GM18520 (cell line): Measurements from ENCODE around the gene MYO3B.

Experiments
- ATAC-seq: cut with Tn5 transposase; IDR thresholded peaks from one replicate; pipeline ENCODE4 v1.9.1; 2021; ENCODE audit not compliant: unreplicated experiment

The MYO3B gene

DNA sequence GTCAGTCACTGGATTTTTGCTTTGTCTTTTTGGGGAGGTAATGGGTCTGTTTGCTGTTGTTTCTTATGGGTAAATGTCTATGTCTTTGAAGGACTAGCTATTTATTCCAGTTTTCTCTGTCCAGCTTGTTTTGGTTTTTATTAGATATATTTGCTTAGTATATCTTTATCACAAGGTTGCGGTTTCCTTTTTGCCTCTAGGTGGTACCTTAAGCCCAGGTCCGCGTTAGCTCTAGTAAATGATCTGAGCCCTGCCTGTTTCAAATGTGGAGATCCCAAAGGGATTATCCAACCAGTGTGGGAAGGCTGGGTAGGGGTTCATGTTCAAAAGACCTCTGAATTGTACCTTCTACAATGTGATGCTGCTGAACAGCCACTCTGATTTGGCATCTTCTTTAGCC lies 114.5 kb downstream of the MYO3B start:
- no peak for ATAC-seq

DNA sequence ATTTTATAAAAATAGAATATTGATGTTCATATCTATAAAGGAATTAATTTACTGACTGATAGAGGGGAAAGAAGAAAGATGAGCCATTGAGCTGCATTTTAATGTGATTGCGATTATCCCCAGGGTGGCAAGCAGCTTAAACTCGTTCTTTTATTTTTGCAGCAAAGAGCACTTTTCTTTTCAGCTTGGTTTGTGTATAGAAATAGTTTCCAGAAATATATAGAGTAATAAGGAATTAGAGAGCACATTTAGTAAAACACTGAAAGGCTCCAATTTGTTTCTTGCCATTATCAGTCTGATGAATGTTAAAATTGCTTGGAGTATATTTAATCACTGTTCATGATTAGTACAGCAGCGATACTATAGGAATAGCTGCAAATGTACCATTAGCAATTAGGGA lies 119.5 kb downstream of the MYO3B start:
- ATAC-seq: no peak

DNA sequence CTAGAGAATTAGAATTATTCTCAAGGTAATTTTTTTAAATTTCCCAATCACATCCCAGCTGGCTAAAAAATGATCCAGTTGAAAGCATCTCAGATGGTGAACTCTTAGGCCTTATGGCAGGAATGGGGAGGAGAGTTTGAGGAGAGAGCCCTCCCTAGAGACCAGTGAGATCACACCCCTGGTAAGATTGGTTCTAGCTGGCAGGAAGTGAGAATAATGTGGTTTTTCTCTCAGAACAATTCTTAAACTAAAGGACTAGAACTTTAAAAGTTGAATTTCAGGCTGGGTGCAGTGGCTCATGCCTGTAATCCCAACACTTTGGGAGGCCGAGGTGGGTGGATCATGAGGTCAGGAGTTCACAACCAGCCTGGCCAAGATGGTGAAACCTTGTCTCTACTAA lies 120.2 kb downstream of the MYO3B start:
- peak; percentile 50 for ATAC-seq

DNA sequence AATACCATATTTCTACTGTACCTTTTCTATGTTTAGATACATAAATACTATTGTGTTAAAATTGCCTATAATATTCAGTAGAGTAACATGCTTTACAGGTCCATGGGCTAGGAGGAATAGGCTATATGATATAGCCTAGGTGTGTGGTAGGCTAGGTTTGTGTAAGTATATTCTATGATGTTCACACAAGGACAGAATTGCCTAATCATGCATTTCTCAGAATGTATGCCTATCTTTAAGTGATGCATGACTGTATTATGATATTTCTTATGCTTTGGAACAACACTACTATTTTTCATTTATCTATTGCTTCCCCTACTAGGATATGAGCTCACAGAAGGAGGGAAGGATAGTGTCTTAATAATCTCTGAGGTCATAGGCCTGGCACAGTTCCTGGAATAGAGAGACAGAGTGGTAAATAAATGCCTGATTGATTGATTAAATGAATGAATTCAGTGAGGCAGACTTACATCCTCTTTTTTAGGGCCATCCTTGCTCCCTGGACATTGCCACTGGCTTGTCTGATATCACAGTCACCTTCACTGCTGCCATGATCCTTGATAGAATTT lies 121.0 kb downstream of the MYO3B start:
- ATAC-seq: no peak

DNA sequence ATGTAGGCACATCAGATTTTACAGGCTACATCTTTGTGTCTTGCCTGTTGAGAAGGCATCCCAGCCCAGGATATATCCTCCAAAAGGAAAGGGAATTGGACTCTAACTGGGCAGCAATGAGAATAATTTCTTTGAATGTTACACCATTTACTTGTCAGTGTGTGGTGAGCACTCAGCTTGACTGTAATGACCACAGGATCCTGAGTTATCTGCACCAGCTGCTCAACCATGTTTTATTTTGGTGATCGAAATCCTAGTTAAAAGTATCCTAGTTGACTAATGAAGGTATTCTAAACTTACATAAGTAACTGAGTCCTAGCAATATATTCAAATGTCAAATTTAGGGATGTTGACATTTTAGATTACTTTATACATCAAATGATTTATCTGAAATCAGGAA lies 123.0 kb downstream of the MYO3B start:
- no peak for ATAC-seq

DNA sequence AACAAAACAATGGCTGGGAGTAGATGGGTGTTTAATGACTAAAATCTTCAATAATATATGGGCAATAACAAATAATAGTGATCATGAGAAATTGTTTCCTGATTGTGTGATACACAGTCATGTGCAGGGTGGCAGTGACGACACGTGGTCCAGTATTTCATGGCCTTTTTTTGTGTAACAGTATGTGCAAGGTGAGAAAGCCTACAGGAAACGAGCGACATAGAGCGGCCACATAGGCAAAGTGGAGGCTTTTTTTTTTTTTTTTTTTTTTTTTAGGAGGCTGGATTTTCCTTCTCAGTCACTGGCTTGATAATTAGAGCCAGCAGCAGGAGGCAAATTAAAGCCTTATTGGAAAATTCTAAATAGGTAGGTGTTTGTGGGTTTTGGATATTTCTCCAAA lies 123.7 kb downstream of the MYO3B start:
- ATAC-seq: no peak

DNA sequence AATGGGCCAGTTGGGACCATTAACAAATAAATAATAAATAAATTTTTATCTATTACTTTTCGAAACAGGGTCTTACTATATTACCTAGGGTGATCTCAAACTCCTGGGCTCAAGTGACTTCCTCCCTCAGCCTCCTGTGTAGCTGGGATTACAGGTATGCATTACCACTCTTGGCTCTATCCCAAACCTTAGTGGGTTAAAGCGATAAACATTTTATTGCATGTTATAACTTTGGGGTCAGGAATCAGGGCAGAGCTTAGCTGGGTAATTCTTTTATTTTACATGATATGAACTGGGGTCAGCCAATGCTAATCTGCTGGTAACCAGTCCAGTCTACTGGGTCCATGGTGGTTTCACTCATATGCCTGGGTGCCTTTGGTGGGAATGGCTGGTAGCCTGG lies 127.8 kb downstream of the MYO3B start:
- no peak for ATAC-seq

DNA sequence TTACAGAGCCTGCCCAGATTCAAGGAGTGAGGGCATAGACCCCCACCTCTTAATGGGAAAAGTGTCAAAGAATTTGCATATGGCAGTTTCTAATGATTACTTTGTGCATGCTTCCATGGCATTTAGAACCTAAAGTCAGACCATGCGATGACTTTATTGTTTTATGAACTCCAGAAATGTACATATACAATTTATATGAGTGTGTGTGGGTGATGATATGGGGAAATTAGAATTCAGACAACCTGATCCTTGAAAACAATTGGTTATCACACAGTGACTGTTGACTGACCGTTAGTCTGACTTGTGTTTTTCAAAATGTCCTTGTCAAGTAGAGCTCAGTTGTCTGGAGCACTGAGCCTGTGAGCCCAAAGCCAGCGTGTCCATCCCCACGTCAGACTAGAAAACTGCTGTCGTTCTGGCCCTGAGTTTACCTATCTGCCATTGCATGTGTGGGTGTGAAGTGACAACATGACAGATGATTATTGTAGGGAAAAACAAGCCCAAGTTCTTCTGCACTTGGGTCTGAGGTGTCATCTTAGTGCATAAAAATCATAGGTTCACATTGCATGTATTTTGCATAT lies 128.4 kb downstream of the MYO3B start:
- no peak for ATAC-seq

DNA sequence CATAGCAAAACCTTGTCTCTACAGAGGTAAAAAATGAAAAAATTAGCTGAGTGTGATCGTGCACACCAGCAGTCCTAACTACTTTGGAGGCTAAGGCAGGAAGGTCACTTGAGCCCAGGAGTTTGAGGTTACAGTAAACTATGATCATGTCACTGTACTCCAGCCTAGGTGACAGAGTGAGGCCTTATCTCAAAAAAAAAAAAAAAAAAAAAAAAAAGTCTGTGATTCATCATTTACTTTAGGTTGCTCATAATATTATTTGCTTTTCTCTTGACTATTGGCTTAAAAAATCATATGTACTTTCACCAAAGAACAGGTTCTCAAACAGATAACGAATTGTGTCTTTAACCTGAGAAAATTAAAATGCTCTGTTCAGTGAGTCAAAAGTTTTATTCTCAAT lies 129.1 kb downstream of the MYO3B start:
- no peak for ATAC-seq

DNA sequence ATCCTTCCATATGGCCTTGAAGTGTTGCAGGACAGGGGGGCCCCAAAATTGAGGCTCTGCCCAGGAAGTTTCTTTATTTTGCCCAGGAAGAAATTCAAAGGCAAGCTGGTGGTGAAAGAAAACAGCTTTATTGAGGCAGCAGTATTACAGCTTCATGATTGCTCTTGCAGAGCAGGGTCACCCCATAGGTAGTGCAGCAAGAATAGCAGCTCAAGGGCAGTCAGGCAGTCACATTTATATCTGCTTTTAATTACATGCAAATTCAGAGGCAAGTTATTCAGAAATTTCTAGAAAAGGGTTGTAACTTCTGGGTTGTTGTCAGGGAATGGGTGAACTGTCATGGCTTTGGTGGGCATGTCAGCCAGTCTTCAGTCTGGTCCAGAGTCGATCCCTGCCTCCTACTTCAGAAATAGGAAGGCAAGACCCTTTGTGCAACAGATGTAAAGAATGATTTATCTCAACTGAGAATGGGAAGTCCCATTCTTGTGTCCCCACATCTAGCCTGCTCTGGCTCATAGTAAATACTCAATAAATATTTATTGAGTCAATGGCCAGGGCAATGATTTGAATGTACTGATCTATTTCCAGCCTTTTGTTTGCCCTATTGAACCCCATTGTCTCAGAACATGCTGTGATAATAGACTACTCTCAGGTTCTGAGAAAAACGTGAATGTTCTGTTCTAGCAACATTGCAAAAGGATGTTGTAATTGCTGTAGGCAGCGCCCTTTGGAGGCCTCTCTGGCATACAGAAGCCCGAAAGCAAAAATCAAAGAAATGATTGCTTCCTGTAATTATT lies 129.8 kb downstream of the MYO3B start:
- no peak for ATAC-seq

DNA sequence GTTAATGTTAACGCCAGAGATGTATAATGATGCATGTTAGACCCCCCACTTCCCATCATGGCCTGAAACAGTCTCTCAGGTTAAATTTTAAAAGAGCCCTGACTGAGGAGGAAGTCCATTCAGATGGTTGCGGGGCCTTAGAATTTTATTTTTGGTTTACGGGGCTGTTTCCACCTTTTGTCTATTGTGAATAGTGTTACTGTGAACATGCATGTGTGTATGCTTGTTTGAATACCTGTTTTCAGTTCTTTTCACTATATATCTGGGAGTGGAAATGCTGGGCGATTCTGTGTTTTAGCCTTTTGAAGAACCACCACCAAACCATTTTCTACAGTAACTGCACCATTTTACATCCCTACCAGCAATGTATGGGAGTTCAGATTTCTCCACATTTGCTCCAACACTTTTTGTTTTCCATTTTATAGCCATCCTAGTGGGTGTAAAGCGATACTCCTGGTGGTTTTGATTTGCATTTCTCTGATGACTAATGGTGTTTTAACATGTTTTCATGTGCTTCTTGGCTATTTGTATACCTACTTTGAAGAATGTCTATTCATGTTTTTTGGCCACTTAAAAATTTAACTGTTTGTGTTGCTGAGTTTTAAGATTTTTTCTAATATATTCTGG lies 133.0 kb downstream of the MYO3B start:
- peak; percentile 53 for ATAC-seq

DNA sequence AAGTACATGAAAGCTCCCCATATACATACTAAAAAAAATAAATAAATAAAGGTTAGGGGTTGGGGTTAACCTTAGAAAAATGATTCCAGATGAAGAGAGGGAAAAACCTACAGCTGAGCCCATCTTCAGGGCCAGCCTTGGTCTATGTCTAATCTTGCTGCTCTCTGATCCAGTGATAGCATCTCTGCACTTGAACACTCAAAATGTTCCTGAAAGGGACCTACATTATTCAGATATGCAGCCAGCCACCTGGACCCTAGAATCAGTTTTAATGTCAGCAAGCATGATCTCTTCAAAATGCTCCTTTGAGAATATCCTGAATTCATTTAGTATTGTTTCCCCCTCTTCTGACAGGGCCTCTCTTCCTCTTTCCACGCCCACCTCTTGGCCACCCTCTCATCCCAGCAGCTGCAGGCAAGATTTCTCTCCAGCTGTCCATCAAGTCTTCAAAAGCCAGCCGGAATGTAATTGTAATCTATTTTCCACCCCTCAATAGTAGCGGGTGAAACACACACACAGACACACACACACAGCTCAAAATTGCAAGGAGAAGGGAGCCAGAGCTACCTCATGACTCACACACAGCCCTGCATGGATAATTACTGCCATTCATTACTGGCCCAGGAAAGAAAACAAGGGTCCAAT lies 135.5 kb downstream of the MYO3B start:
- no peak for ATAC-seq

DNA sequence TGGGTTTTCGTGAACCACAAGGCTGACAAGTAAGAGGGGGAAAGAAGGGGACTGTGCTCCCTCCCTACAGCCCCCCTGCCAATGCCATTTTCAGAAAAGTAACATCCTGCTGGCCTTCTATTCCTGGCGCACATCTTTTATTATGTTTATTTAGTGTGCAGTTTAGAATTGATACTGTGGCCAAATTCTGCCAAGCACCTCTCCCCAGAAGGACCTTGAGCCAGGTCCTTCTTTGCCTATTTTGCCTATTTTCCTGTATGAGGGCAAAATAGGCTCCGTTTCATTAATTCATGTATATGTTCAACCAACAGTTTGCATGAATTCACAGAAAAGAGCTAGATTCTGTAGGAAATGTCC lies 136.0 kb downstream of the MYO3B start:
- ATAC-seq: no peak

DNA sequence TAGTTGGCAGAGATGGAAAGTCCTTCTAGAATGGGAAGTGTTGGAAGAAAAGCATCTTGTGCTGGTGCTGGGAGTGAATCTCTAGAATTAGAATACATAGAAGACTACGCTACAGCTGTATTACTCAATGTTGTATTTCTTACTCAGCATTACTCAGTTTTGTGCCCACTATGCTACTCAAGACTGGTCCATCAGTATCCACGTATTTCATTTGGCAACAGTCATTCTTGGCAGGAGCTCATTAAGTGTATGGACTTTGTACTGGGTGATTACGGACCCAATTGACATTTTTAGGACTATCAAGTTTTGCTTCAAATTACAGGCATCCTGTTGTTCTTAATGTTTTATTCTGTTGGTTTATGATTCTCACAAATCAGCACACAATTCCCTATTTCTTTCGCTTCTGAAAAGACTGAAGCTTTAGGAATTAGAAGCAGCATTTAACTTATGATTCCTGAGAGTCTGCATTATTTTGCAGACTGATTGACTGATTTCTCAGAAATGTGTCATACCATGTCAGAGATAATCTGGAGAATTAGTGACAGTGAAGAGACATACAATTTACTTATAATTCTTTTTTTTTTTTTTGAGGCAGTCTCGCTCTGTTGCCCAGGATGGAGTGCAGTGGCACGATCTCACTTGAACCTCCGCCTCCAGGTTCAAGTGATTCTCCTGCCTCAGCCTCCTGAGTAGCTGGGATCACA lies 136.9 kb downstream of the MYO3B start:
- ATAC-seq: no peak

DNA sequence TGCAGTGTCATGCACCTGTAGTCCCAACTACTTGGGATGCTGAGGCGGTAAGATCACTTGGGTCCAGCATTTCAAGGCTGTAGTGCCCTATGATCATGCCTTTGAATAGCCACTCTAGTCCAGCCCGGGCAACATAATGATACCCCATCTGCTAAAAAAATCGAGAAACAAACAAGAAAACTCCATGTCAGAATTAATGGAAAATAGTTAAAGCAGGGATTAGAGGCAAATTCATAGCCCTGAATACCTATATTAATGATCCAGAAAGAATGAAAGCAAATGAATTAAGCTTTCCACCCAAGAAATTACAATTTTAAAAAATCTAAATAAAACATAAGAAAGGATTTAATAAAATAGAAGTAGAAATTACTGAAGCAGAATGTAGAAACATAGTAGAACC lies 143.0 kb downstream of the MYO3B start:
- no peak for ATAC-seq

DNA sequence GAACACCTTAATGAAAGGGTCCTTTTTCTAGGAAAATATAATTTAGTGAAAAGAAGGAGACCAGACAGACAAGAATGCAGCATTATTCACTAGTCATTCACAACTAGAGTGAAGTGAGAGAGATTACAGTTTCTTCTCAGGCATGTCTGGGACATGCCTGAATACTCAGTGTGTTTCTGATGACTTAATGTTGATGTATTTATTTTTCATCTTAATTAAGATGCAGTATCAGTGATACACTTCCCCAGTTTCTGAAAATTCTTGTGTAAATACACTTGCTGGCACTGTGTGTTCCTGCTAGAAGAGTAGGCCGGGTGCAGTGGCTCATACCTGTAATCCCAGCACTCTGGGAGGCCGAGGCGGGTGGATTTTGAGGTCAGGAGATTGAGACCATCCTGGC lies 143.6 kb downstream of the MYO3B start:
- no peak for ATAC-seq

DNA sequence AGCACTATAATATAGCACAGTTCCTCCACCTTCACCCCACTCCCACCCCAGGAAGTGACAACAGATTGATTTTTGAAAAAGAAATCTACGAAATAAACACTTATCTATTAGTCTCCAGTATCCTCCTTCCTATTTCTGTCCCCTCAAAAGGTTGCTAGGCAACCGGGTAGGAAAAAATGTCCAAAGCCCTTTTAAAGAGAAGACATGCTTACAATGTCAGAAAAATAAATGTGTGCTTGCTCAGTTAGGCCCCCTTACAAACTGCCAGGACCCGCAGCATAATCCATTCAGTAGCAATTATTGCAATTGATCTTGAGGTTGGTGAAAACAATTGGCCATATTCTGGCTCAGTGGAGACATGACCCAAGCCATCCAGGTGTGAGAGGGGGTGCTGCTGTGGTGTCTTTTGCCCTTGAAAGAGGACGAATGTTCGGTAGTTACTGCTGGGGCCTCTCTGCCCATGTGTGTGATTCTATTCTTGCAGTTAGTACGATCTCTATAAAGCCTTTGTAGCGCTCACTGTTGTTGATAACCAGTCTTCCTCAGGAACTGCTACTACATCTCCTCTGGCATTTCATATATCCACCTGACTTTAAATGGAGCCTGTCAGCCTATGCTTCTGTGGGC lies 144.3 kb downstream of the MYO3B start:
- no peak for ATAC-seq

DNA sequence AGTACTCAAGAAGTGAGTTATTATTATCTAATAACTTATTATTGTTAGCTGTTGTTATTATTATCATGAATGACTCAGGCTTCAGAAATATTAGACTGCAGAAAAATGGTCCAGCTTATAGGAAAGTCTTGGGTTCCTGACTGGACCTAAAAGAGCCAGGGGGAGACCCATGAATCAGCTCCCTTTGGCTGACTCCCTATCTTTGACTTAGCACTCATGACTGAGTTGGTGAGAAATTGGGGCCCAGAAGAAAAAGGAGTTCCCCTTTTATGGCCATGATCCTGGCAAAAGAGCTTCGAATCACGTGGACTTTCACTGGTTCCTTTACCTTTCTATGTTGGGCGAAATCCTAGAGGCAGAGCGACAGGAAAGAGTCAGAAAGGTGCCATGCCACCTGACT lies 145.8 kb downstream of the MYO3B start:
- no peak for ATAC-seq

DNA sequence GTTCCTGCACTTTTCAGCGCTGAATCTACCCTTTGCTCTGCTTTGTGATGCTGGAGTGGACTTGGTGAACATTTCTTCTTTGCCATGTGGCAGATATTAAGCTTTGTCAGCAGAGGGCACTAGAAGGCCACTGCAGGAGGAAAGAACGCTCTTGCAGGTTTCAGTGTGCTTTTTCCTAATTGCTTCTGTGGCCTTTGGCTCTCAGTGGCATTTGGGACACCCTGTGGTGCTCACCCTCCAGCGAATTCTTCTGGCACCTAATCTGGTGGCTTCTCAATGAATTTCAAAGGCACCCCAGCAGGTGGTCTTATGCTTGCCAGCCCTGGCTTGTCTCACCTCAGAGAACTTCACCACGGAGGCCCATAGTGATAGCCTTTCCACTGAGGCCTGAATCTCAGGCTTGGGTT lies 146.7 kb downstream of the MYO3B start:
- ATAC-seq: no peak

DNA sequence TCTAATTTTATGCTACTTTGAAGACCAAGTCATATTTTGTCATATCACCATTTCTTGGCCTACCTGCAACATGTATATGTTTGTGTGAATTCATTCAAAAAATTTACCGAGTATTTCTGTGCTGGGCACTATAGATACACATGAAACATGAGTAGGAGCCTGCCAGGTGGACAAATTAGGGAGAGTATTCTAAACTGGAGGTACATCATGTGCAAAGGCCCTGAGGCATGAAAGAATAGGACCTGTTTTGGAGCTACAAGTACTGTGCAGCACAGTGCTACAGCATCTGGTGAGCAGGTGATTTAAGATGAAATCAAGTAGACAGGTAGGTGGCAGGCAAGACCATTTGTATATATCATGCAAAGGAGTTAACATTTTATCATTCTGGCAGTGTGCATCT lies 152.9 kb downstream of the MYO3B start:
- ATAC-seq: no peak
